GM18519 (cell line): ENCODE data around the gene PRSS38.

Experiments used
- ATAC-seq: cut with Tn5 transposase; IDR thresholded peaks from one replicate; pipeline ENCODE4 v1.9.1; 2021; ENCODE audit warnings: mild to moderate bottlenecking, moderate library complexity; ENCODE audit not compliant: unreplicated experiment, low FRiP score

Gene PRSS38

GRCh38 chr1:227883641-227884301 is 68.3 kb downstream of the PRSS38 start:
- ATAC-seq = no peak

- ATAC-seq = no peak
These were observed 69.1 kb downstream of the PRSS38 start for GRCh38 chr1:227884370-227885134.

- no peak for ATAC-seq
These were observed 69.7 kb downstream of the PRSS38 start for GRCh38 chr1:227885135-227885647.

- no peak for ATAC-seq
These were observed 70.4 kb downstream of the PRSS38 start for GRCh38 chr1:227885648-227886502.

- no peak for ATAC-seq
These were observed 71.1 kb downstream of the PRSS38 start for GRCh38 chr1:227886503-227886961.

GRCh38 chr1:227886993-227887696 is 71.7 kb downstream of the PRSS38 start:
- ATAC-seq = no peak

- ATAC-seq = no peak
These were observed 72.4 kb downstream of the PRSS38 start for GRCh38 chr1:227887697-227888403.

- ATAC-seq = no peak
These were observed 73.0 kb downstream of the PRSS38 start for GRCh38 chr1:227888404-227889046.

- ATAC-seq = no peak
These were observed 73.8 kb downstream of the PRSS38 start for GRCh38 chr1:227889047-227889862.

GRCh38 chr1:227889863-227890405 is 74.5 kb downstream of the PRSS38 start:
- no peak for ATAC-seq

GRCh38 chr1:227890451-227891222 is 75.2 kb downstream of the PRSS38 start:
- no peak for ATAC-seq

GRCh38 chr1:227891223-227891954 is 75.9 kb downstream of the PRSS38 start:
- no peak for ATAC-seq

- no peak for ATAC-seq
These were observed 76.5 kb downstream of the PRSS38 start for GRCh38 chr1:227891955-227892488.

- no peak for ATAC-seq
These were observed 77.2 kb downstream of the PRSS38 start for GRCh38 chr1:227892489-227893299.

GRCh38 chr1:227893300-227893948 is 77.9 kb downstream of the PRSS38 start:
- no peak for ATAC-seq
